ENCODE results near the gene C6orf132. TPM values are rescaled to one million over a fixed set of nuclear protein-coding genes. Genes with fewer than 3 reads are reported as not detected.

Gene C6orf132
- total RNA-seq, 1 experiment from 2014 or later, result 0.15 TPM

DNA sequence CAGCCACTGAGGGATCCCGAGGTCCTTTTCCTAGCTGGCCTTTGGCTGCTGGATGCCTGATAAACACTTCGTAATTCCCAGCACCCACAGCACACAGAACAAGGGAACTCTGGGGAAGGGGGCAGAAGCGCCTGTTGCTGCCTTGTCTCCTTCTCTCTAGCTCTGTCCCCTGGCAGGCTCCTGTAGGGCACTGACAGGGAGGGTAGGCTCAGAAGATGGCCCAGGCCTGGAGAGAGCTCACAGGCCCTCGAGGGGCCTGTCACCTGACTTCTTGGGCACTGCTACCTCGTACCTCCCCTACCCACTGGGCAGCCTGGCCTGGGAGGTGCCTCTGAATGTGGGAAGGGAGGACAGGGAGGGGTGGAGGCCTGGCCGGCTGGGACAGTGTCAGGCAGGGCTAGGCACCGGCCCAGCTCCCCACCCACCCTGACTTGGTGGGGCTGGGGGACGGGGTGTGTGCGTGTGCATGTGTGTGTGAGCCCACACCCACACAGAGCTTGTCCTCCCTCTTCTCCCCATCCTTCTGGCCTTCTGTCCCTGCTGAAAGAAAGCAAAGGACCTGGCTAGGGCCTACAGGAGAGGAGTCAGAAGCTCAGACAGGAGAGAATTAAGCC, 18.1 kb downstream of the C6orf132 start:
- ChIA-PET CTCF (no interaction called here), POLR2A (ENCODE audit: low non-redundant PET) (no interaction called here)
- Histone ChIP-seq H3K27me3 (replicated peaks; ENCODE audit: insufficient read depth, low read depth, low read length, poor library complexity) (no peaks in the 10 kb centered on the region), H3K4me1 (ENCODE audit: insufficient read depth, low read length, poor library complexity, severe bottlenecking) (no peaks in the 10 kb centered on the region), H3K27ac (ENCODE audit: low read depth, low read length, poor library complexity, severe bottlenecking) (no peak overlapping the region), H3K4me3 (ENCODE audit: low read depth, low read length, poor library complexity, severe bottlenecking) (no peak overlapping the region), H3K36me3 (ENCODE audit: insufficient read depth, low read length, poor library complexity, severe bottlenecking) (no peaks in the 10 kb centered on the region), H3K9me3 (ENCODE audit: low read depth, low read length, poor library complexity, severe bottlenecking) (no peaks in the 10 kb centered on the region)
- intact Hi-C loops (cut with micrococcal nuclease; ENCODE audit: unreplicated experiment), result no loop called here
- DNase-seq (ENCODE audit: low spot score), result no peak
- TF ChIP-seq, protein P1, sequence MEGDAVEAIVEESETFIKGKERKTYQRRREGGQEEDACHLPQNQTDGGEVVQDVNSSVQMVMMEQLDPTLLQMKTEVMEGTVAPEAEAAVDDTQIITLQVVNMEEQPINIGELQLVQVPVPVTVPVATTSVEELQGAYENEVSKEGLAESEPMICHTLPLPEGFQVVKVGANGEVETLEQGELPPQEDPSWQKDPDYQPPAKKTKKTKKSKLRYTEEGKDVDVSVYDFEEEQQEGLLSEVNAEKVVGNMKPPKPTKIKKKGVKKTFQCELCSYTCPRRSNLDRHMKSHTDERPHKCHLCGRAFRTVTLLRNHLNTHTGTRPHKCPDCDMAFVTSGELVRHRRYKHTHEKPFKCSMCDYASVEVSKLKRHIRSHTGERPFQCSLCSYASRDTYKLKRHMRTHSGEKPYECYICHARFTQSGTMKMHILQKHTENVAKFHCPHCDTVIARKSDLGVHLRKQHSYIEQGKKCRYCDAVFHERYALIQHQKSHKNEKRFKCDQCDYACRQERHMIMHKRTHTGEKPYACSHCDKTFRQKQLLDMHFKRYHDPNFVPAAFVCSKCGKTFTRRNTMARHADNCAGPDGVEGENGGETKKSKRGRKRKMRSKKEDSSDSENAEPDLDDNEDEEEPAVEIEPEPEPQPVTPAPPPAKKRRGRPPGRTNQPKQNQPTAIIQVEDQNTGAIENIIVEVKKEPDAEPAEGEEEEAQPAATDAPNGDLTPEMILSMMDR (conservative IDR thresholded peaks at IDR 0.05; ENCODE audit: low read depth, low read length), result no peak
- TF ChIP-seq EZH2 (IDR thresholded peaks at IDR 0.05; ENCODE audit: borderline replicate concordance, low read depth, low read length, poor library complexity, severe bottlenecking), result no peak
- BruUV-seq (replicated peaks), result no TSS peak

DNA sequence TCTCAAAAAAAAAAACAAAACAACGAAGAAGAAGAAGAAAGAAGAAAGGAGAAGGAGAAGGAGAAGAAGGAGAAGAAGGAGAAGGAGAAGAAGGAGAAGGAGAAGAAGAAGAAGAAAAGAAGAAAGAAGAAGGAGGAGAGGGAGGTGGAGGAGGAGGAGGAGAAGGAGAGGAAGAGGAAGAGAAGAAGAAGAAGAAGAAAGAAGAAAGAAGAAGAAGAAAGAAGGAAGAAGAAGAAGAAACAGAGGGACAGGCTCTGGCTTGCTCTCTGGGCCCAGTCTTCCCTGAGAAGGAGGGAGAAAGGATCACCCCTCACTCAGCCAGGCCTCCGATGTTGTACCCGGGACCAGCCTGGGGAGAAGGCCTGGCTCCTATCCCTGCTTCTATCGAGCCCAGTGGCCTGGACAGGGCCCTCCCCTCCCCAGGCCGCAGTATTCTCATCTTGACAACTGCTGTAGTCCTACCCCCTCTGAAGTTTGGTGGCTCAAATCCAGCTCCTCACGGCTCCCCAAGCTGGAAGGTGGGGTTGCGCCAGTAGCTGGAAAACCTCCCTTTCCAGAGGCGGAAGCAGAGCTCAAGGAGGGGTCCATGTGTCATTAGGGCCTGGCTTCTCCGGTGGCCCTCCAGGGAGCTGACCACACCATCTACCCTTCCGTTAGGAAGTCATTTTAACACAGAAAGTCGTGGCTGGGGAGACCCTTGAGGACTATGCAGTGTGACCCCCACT, 18.9 kb downstream of the C6orf132 start:
- no peaks in the 10 kb centered on the region for H3K4me1 ChIP-seq (ENCODE audit: insufficient read depth, low read length, poor library complexity, severe bottlenecking)
- no peak for DNase-seq (ENCODE audit: low spot score)
- TF ChIP-seq EZH2 (IDR thresholded peaks at IDR 0.05; ENCODE audit: borderline replicate concordance, low read depth, low read length, poor library complexity, severe bottlenecking), result no peak
- TF ChIP-seq, protein P1 (conservative IDR thresholded peaks at IDR 0.05; ENCODE audit: low read depth, low read length), result no peak
- intact Hi-C loops (cut with micrococcal nuclease; ENCODE audit: unreplicated experiment), result no loop called here
- H3K4me3 ChIP-seq (ENCODE audit: low read depth, low read length, poor library complexity, severe bottlenecking), result no peak overlapping the region
- no peaks in the 10 kb centered on the region for H3K27me3 ChIP-seq (replicated peaks; ENCODE audit: insufficient read depth, low read depth, low read length, poor library complexity)
- H3K9me3 ChIP-seq (ENCODE audit: low read depth, low read length, poor library complexity, severe bottlenecking), result no peaks in the 10 kb centered on the region
- no TSS peak for BruUV-seq (replicated peaks)
- no peak overlapping the region for H3K27ac ChIP-seq (ENCODE audit: low read depth, low read length, poor library complexity, severe bottlenecking)
- H3K36me3 ChIP-seq (ENCODE audit: insufficient read depth, low read length, poor library complexity, severe bottlenecking), result no peaks in the 10 kb centered on the region
- POLR2A ChIA-PET (ENCODE audit: low non-redundant PET), result no interaction called here
- CTCF ChIA-PET, result no interaction called here

DNA sequence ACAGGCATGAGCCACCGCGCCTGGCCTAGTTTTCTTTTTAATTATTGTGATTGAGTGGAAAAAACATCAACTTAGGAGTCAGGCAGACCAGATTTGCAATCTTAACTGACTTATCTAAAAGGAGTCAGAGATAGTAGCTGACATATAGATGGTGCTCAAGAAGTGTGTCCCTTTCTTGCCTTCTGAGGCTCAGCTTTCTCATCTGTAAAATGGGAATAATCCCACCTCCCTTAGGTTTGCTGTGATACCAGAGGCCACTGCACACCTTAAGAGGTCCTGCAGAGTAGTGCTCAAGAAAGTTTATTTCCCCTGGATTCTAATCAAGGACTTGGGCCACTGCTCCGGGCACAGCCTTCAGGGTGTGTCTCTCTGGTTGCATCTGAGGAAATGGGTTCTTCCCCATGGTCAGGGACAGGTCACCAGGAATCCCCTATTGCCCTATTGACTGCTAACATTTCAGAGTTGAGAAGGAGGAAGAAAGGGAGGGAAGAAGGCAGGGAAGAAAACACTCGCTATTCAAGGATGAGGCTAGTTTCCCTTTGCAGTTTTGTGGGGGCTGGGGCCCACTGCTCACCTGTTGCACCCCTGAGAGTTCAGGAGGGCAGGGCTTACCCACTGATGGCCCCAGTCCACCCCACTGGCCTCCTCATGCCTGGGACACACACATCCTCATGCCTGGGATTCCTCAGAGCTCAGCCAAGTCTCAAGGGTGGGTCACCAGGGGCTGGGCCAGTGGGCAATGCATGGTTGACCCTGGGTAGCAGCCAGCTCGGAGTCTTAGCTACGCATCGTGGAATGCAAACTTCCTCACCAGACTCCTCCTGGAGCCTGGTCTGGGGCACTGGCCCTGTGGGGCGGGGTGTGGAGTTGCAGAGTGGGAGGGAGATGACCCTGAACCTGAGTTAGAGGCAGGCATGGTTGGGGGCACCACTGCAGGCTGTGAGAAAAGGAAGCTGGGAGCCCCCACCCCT, 21.2 kb downstream of the C6orf132 start:
- intact Hi-C loops (cut with micrococcal nuclease; ENCODE audit: unreplicated experiment), result no loop called here
- Histone ChIP-seq H3K4me1 (ENCODE audit: insufficient read depth, low read length, poor library complexity, severe bottlenecking) (no peaks in the 10 kb centered on the region), H3K27ac (ENCODE audit: low read depth, low read length, poor library complexity, severe bottlenecking) (no peak overlapping the region), H3K9me3 (ENCODE audit: low read depth, low read length, poor library complexity, severe bottlenecking) (no peaks in the 10 kb centered on the region), H3K4me3 (ENCODE audit: low read depth, low read length, poor library complexity, severe bottlenecking) (no peak overlapping the region), H3K36me3 (ENCODE audit: insufficient read depth, low read length, poor library complexity, severe bottlenecking) (no peaks in the 10 kb centered on the region), H3K27me3 (replicated peaks; ENCODE audit: insufficient read depth, low read depth, low read length, poor library complexity) (no peaks in the 10 kb centered on the region)
- ChIA-PET POLR2A (ENCODE audit: low non-redundant PET) (no interaction called here), CTCF (no interaction called here)
- no peak for DNase-seq (ENCODE audit: low spot score)
- BruUV-seq (replicated peaks), result no TSS peak
- TF ChIP-seq, protein P1 (conservative IDR thresholded peaks at IDR 0.05; ENCODE audit: low read depth, low read length), result no peak
- no peak for TF ChIP-seq EZH2 (IDR thresholded peaks at IDR 0.05; ENCODE audit: borderline replicate concordance, low read depth, low read length, poor library complexity, severe bottlenecking)
